Activated CD4-positive, alpha-beta T cell treated with anti-CD3 and anti-CD28 coated beads for 1 hour (primary cell): ENCODE results near the gene BCL2L1.
"Not testable (repeated sequence)": the region's sequence is repeated elsewhere in the genome, so short reads cannot be mapped to it uniquely, and the experiment has no call there.

Experiments
- DNase-seq: peaks from one replicate; pipeline ENCODE4 v3.0.0-alpha.2; 2020

BCL2L1 gene

DNA sequence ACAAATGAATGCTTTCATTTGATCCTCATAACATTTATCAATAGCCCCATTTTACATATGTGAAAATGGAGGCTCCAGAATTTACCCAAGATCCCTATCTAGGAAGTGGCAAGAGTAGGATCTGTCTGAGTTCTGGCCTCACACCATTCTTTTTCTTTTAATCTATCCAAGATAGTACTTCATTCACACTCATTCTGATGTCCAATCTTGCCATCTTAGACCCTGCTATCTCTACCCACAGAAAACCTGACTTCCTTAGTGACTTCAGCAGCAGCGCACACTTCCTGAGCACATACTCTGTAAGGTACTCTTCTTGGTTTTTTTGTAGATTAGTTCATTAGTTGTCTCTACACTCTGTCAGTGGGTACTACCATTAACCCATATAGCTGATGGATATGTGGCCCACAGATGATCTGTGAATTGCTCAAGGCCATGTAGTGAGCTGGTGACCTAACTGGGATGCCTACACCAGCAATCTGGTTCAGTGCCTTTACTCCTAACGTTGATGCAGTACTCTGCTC, 48.7 kb downstream of the BCL2L1 start:
- DNase-seq = no peak

DNA sequence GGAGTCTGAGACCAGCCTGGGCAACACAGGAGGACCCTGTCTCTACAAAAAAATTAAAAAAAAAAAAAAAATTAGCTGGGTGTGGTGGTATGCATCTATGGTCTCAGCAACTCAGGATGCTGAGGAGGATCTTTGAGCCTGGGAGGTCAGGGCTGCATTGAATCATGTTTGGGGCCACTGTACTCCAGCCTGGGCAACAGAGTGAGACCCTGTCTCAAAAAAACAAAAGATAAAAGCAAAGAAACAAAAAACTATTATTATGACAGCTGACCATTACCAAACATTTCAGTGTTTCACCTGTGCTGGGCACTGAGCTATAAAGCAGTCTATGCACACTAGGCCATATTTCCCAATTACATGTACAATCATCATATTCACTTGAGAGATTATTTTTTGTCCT, 49.2 kb downstream of the BCL2L1 start:
- no peak for DNase-seq

DNA sequence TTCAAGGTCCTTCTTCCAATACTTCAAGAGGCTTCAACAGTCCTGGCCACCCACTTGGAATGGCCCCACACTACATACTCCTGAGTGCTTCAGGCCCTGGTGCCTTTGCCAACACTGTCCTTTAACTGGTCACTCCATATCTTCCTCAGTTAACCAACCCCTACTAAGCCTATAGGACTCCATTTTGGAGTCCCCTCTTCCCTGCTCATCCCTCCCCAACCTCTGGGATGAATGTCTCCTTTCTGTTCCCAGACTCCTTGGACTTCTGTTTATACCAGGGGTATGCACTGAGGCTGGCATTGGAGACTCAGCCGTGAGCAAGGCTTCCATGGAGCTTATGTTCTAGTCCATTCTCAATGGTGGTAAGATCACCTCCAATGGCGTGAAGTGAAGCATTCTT, 51.3 kb downstream of the BCL2L1 start:
- DNase-seq = no peak

GRCh38 chr20:31670371-31671228, 52.1 kb downstream of the BCL2L1 start:
- no peak for DNase-seq

DNA sequence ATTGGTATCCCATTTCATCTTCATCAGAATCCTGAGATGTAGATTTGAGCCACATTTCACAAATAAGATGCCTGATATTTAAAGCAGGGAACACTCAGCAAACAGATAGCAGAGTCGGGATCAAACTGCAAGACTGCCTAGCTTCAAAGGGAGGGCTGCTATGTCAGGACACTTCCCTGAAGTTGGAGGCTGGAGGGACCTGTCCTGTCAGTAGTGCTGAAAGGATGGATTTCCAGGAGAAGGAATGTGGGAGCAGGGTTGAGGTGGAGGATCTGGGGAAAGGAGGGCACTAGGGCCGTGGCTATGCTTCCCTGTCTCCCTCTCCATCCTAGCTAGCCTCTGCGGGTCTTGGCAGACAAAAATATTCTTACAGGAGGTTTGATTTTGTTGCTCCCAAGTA, 52.8 kb downstream of the BCL2L1 start:
- no peak for DNase-seq

- not testable (repeated sequence) for DNase-seq
Observed at GRCh38 chr20:31668944-31669343, 53.7 kb downstream of the BCL2L1 start.

DNA sequence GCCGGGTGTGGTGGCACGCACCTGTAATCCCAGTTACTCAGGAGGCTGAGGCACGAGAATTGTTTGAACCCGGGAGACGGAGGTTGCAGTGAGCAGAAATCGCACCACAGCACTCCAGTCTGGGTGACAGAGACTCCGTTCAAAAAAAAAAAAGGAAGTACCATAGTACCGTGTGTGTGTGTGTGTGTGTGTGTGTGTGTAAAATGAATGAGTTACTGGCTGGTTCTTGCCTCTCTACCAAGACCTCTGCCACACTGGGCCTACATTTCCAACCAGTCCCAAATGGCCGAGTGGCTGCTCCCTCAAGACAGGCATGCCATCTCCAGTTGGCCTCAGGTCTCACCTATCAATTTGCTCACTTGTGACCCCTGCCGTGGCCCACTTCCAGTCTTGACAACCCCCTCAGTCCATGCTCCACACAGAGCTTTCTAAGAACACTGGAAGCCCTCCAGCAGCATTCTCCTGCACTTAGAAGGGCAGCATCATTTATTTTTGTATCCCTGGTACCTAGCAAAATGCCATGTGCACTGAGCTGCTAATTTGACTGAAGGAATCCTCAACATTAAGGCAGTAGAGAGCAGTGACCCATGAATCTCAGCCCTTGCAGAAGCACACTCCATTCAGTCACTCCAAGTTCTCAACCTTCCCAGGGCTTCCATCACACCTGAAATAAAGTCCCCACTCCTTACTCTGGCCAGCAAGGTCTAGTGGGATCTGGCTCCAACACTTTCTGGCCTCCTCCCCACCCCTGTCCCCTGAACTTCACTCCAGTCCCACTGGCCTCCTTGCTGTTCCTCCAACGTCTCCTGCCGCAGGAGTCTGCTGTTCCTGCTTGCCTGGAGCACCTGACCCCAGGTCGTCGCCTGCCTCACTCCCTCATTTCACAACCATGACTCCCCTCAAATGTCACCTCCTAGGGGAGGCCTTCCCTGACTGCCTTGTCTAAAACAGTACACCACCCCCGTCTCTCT, 55.1 kb downstream of the BCL2L1 start:
- no peak for DNase-seq

DNA sequence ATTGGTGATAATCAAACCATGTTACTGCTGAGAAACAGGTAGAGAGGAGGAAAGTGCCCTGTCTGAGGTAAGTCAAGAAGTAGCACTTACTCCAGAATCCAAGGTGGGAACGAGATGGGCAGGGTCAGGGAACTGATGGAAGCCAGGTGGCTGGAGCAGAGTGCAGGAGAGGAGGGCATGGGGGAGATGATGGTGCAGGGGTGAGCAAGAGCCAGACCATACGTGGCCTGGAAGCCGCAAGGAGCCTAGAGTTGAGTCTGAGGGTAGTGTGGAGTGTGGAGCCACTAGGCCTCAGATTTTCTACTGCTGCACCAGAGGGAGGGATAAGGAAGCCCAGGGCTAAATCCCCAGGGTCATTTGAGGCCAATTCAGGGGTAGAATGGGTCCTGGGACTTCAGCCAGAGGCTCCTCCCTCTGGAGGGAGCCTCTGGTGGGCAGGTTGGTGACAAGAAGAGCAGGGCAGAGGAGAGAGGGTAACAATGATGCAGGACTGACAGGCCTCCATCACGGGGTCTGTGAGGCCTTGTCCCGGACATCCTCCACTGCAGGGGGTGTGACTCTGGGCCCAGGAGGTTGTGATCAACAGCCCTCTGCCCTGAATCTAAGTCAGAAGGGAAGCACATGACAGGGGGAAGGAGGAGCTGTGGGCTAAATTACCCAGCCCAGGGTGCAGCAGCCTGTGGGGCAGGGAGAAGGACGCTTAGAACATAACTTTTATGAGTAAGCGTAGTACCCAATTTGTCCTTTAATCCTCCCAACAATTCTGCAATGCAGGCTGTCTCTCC, 56.2 kb downstream of the BCL2L1 start:
- DNase-seq = peak; percentile 11

DNA sequence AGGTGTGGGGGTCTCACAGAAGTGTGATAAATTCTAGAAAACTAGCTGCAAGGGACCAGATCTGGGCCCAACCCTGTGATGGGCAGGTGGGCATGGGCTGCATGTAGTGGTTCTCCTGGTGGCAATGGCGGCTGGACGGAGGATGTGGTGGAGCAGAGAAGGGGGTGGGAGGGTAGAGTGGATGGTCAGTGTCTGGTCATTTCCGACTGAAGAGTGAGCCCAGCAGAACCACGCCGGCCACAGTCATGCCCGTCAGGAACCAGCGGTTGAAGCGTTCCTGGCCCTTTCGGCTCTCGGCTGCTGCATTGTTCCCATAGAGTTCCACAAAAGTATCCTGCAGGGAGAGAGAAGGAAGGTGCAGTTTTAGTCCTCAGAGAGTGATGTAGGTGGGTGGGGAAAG, 56.9 kb downstream of the BCL2L1 start:
- no peak for DNase-seq

GRCh38 chr20:31664696-31665354, 57.8 kb downstream of the BCL2L1 start:
- DNase-seq = no peak

- DNase-seq = no peak
Observed at GRCh38 chr20:31663838-31664695, 58.6 kb downstream of the BCL2L1 start.

GRCh38 chr20:31663524-31663837, 59.2 kb downstream of the BCL2L1 start:
- DNase-seq = no peak

DNA sequence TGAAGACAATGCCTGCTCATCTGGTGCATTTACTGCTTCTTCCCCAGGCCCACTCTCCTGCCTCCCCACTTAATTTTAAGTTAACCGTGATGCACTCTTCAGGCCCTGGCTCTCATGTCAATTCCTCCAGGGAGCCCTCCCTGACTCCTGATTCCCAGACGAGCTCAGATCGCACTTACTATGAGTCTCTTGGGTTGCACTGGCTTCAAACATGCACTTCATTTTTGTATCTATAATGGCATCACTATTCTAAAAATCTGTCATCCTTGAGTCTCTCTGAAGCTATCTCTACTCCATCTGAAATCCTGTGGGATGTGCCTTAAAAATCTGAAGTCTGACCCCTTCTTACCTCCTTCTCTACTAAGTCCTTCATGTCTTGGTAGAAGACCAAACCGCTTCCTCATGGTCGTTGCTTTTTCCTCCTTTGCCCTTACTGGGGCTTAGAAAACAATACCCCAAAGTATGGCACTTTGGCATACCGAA, 60.3 kb downstream of the BCL2L1 start:
- DNase-seq = no peak

DNA sequence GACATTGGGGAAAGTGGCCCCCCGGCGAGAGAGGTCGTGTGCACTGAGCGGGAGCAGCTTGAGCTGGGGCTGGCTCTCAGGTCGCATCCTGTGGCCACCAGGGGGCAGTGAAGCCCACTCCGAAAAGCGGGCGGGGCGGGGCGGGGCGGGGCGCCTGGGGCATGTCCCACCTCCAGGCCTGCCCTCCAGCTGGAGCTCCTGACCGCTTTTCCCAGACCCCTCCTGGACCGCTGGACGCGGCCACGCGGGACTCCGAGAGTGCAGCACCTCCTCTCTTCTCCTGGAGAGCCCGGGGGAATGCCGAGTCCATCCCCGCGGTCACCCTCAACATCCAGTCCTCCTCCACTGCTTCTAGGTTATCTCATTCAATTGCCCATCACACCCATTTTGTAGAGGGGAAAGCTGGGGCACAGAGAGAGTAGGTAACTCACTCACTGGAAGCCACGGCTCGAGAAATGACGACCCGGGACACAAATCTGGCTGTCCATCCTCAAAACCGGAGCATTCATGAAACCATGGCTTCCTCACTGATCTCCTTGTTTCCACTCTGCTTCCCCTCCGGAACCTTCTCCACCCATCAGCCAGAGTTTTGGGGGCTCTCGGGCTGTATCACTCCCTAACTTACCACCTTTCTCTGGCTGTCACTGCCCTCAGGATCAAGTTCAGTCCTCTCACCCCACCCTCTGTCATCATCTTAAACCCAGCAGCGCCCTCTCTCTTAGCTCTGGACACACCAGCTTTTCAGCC, 60.9 kb downstream of the BCL2L1 start:
- DNase-seq = peak; percentile 70

- DNase-seq = no peak
Observed at GRCh38 chr20:31654534-31654933, 68.1 kb downstream of the BCL2L1 start.

DNA sequence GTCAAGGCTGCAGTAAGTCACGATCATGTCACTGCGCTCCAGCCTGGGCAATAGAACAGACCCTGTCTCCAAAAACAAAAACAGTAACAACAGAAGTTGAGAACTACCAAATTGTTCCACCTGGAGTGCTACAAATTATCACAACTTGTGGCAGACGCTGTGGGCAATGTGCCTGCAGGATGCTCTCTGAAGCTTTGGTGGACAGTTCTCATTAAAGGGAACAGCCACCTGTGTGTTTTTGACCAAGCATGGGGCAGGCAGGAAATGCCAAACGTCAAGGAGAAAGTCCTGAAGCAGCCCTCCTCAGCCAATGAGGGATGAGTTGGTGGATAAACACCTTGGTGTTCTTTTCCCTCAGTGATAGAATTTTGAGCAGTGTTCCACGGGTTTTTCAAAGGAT, 69.1 kb downstream of the BCL2L1 start:
- no peak for DNase-seq

- DNase-seq = no peak
Observed at GRCh38 chr20:31652917-31653396, 69.7 kb downstream of the BCL2L1 start.

DNA sequence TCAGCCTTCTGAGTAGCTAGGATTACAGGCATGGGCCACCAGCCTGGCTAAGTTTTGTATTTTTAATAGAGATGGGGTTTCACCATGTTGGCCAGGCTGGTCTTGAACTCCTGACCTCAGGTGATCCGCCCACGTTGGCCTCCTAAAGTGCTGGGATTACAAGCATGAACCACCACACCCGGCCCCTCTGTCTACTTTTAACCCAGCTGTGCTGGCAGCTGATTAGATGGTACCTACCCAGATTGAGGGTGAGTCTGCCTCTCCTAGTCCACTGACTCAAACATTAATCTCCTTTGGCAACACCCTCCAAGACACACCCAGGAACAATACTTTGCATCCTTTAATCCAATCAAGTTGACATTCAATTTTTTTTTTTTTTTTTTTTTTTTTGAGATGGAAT, 74.6 kb downstream of the BCL2L1 start:
- not testable (repeated sequence) for DNase-seq

GRCh38 chr20:31644701-31645100, 78.0 kb downstream of the BCL2L1 start:
- no peak for DNase-seq

GRCh38 chr20:31643522-31643921, 79.1 kb downstream of the BCL2L1 start:
- no peak for DNase-seq
